T follicular helper cell (primary cell): ENCODE results near the gene PACS1.
"Not testable (repeated sequence)": the region's sequence is repeated elsewhere in the genome, so short reads cannot be mapped to it uniquely, and the experiment has no call there.

ENCODE experiments used
- DNase-seq: peaks from one replicate; pipeline ENCODE4 v3.0.0-alpha.2; 2020; ENCODE audit warnings: low read depth

The PACS1 gene

DNA sequence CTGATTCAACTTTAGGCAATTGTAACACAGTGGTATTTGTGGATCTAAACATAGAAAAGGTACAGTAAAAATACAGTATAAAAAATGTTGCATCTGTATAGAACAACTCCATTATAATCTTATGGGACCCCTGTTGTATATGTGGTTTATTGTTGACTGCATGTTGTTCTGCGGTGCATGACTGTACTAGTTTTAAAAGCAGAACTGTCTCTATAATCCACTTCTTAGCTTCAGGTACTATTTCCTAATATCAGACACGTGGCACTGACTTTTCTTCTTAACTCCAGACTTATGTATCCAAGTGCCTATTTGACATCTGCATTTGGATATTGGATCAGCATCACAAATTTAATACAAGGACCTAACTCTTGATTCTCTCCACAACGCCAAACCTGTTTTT, 41.1 kb downstream of the PACS1 start:
- no peak for DNase-seq

DNA sequence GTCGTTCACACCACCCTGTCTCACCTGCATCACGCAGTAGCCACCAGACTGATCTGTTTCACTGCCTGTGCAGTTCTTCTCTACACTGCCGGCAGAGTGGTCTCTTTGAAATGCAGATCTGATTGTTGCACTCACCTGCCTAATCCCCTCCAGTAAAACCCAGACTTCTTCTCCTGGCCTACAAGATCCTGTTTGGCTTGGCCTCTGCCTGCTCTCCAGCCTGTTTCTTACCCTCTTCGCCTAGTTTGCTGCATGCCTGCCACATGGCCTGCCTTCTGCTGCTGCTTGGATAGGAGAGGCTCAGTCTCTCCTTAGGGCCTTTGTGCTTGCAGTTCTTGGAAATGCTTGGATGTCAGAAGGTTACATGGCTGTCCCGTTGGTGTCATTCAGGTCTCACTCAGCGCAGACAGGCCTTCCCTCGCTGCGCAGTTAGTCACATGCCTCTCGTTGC, 42.0 kb downstream of the PACS1 start:
- no peak for DNase-seq

DNA sequence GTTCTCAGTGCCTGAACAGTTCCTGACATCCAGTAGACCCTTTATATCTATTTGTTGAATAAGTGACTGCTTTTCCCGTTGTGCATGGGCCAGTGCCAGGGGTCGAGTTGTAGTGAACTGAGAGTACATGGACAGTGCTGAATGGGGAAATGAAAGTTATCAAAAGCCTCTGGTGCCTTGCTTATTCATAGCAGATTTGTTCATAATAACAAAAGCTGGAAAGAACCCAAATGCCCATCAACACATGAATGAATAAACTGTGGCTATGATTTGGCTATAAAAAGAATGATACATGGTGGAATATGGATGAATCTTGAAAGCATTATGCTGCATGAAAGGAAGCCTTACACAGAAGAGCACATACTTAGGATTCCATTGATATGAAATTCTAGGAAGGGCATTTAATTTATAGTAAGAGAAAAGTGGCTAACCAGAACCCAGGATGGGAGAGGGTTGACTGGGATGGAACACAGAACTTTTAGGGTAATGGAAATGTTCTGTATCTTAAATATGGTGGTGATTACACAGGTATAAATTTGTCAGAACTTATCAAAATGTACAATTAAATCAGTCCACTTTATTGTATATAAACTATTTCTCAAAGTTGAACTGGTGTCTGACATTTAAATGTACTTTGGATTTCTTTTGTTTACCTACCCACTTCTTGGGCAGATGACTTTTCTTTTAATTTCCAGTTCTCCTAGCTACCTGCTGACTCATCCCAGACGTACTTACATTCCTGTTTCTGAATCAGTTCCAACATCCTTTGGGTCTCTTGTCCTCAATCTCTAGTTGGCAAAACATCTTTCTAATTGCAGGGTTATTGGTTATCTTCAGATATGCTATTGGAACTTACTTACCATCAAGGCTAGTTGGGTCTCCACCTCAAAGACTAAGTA, 42.8 kb downstream of the PACS1 start:
- DNase-seq, result no peak

DNA sequence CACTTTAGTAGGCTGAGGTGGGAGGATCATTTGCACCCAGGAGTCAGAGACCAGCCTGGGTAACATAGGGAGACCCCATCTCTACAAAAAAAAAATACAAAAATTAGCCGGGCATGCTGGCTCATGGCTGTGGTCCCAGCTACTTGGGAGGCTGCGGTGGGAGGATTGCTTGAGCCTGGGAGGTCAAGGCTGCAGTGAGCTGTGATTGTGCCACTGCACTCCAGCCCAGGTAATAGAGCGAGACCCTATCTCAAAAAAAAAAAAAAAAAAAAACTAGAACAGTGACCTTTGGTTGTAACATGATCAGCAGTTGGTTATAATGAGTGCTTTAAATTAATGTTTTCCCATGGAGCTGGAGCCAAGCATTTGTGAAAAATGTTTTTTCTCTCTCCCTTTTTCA, 44.9 kb downstream of the PACS1 start:
- not testable (repeated sequence) for DNase-seq

DNA sequence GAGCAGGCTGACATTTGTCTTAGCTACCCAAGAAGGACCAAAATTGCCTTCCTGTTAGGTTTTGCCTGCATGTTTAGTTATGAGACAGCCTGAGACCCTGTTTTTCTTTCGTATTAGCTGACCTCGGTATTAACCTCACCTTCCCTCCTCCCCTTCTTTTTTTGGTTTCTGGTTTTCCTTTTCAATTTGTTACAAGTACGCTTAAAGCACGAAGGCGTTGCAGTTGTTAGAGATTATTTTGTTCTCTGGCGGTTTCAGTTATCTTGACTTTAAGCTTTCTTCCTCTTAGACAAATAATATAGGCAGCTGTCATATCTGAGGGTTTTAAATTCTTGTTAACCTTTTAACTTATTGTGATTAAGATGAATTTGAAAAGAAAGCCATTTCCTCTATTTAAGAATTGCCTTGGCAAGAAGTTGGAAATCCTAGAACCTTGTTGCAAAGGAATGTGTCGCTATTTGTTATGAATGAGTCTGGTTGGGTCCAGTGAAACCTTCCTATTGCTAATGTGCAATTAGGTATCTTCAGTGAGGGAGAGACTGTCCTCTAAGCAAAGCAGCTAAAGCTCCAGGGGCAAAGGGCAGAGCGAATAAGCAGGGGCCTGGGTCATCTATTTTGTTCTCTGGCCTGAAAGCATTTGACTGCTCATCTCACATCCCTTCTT, 45.7 kb downstream of the PACS1 start:
- no peak for DNase-seq

DNA sequence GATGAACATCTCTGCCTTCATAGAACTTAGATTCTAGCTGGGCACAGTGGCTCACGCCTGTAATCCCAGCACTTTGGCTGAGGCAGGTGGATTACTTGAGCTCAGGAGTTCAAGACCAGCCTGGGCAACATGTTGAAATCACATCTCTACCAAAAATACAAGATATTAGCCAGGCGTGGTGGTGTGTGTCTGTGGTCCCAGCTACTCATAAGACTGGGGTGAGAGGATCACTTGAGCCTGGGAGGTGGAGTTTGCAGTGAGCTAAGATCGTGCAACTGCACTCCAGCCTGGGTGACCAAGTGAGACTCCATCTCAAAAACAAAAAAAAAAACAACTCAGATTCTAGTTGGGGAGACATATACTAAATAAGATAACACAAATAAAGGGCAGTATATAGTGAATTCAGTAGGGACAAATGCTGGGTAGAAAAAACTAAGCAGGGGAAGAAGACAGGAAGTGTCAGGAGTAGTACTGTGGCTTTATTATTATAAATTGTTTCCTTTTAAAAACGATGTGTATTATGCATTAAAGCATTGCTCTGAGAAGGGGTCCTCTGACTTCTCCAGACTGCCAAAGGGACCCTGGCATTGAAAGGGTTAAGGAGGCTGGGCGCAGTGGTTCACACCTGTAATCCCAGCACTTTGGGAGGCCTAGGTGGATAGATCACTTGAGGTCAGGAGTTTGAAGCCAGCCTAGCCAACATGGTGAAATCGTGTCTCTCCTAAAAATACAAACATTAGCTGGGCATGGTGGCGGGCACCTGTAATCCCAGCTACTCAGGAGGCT, 46.7 kb downstream of the PACS1 start:
- DNase-seq, result no peak

DNA sequence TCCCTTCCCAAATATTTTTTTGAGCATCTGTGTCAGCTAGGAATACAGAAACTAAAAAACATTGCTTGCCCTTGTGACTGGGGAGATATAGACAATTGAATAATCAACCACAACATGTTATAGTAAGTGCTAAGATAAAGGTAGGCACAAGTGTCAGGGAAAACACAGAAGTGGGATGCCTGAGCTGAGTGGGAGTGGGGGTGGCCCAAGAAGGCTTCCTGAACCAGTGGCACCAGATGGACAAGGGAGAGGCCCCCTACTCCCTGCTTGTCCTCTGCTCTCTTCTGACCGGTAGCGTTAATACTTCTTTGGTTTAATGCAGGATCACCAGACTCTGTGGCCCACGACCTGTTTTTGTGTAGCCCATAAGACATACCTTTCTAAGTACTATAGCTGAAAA, 48.8 kb downstream of the PACS1 start:
- no peak for DNase-seq

DNA sequence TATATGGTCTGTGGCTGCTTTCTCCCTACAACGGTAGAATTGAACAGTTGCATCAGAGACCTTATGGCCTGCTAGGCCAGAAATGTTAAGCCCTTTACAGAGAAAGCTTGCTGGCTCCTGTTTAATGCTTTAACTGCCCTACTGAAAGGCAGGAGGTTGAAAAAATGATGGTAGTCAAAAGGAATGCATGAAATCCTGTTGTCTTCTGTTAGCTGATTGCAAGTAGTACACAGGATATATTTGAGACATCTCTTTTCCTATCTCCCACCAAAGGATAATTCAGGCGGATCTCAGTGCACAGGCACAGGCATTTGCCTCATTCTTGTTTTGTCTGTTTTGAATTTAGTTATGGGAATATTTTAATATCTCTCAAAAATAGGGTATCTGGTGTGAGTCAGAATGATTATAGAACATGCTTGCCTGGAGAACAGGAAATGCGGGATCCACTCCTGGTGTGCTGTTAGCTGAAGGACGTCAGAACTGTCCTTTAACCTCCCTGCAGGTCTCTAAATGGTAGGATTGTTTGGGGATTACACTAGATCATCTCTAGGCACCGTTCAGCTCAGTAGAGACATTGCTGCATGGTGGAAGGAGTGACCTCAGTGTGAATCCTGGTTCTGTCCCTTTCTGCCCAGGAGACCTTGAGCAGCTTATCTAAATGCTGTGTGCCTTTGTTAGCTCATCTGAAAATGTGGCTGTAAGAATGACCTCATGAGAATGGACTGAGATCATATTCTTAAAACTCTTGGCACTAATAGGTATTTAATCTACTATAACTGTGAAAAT, 49.5 kb downstream of the PACS1 start:
- DNase-seq, result no peak

DNA sequence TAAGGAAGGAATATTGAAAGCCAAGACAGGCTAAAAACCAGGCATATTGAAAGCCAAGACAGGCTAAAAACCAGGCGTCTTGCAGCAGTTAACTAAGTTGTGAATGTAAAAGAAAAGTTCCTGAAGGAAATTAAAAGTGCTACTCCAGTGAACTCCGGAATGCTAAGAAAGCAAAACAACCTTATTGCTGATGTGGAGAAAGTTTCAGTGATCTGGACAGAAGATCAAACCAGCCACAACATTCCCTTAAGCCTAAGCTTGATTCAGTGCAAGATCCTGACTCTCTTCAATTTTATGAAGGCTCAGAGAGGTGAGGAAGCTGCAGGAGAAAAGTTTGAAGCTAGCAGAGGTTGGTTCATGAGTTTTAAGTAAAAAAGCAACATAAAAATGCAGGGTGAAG, 51.4 kb downstream of the PACS1 start:
- no peak for DNase-seq

DNA sequence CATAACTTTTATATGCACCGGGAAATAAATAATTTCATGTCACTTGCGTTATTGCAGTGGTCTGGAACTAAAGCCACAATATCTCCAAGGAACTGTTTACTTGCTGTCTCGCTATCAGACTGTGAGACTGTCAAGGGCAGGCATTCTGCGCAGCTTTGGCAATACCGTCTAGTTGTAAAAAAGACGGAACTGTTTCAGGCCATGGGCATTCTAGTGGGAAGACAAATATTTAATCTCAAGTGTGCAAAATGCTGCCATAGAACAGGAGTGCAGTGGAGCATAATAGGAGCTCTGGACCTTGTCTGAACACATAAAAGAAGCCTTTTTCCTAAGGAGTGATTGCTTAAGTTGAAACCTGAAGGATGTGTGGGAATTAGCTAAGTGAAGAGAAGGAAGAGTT, 53.8 kb downstream of the PACS1 start:
- no peak for DNase-seq

DNA sequence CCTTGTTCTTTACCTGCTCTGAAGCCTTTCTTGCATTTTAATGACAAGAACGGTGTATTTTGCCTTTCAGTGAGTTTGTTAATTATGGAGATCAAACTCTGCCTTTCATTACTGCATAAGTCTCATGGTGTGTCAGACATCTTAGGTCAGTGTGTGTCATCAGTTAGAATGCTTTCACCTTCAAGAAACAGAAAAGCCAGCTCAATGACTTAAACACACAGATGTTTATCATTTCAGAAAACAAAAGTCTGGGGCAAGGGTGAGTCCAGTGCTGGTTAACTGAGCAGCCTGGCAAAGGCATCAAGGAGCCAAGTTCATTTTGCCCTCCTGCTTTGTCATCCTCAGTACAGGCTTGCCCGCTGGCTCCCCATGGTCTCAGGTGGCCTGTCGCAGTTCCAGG, 54.5 kb downstream of the PACS1 start:
- DNase-seq, result no peak

DNA sequence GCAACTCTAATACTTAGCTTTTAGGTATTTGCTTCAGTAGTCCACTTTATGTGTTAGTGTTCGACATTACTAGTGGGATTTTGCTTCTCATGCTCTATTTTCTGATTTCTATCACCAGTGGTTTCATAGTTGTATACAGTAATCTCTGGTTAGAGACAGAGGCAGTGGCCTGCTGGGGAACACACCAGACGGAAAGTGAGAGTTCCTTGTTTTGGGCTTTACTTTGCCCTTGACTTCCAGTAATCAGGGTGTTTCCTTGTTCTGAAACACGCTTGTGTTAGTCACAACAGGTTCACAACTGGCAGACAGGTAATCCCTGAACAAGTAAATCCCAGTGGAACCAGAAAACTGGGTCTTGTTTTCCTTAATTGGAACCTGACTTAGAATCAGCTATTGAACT, 56.0 kb downstream of the PACS1 start:
- DNase-seq, result no peak

DNA sequence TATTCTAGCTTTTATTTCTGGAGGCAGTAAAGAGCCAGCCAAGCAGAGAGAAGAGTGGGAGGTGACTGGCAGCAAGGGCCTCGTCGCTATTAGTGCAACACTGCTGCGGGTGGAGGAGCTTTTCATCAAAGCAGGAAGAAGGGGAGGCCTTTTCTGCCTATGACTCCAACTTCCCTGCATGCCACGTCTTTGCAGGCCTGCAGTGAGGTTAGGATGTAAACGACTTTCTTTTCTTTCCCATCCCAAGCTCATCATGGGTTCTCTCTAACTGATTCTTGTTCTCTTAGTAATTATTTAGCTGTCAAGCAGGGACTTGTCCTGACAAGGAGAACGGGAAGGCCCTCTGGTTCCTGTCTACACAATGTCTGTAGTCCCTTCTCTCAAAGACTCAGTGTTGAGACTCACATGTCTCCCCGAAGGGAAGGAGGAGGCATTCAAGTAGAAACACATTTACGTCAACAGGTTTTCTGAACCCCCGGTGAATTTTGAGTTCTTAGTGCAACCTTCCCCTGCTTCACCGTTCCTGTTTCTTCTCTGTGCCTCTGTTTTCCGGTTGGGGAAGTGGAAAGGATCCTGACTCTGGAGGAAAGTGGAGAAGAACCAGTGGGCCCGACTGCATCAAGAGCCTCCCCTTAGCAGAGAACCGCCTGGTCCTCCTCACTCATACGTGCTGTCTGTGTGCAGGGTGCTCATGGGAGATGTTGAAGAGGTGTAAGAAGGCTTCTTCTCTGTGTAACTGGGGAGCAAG, 56.9 kb downstream of the PACS1 start:
- DNase-seq, result peak; percentile 53

DNA sequence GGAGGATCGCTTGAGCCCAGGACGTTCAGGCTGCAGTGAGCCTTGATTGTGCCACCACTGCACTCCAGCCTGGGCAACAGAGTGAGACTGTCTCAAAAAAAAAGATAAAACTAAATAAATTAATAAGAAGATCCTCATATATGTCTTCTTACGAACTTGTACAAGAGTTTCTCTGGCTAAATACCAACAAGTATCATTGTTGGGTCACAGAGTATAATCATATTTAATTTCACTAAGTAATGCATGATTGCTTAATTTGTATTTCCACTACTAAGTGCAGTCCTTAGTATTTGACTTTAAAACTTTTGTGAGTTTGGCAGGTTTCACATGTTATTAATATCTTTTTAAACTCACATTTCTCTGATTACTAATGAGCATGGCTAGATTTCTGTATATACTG, 60.9 kb downstream of the PACS1 start:
- DNase-seq, result no peak

DNA sequence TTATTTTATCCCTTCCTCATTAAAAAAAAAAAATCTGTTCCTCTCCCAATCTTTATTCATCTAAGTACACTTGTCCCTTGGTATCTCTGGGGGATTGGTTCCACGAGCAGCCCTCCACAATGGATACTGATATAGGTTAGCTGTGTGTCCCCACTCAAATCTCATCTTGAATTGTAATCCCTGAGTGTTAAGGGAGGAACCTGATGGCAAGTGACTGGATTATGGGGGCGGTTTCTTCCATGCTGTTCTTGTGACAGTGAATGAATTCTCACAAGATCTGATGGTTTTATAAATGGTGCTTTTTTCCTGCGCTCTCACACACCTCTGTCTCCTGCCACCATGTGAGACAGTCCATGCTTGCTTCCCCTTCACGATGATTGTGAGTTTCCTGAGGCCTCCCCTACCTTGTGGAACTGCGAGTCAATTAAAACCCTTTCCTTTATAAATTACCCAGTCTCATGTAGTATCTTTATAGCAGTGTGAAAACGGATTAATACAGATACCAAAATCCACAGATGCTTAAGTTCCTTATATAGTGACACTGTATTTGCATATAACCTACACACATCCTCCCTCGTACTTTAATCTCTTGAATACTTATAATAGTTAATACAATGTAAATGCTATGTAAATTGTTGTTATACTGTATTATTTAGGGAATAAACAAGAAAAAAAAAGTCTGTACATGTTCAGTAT, 62.0 kb downstream of the PACS1 start:
- DNase-seq, result no peak

DNA sequence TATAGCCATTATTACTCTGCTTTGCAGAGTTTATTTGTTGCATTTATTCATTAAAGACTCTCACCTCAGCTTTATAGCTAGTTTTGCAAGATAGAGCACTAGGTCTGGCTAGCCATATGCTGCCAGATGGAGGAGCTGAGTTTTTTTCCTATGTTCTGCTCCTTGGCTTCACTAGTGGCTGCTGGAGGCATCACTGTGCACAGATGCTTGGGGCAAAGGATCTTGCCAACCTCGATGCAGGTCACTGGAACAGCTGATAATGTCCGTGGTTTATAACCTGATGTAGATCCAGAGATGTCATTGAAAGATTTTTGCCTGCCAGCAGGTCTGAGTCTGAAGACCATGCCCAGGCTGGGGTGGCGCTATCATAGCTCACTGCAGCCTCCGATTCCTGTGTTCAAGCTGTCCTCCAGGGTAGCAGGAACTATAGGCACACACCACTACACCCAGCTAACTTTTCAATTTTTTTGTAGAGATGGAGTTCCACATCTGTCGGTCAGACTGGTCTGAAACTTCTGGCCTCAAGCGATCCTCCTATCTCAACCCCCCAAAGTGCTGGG, 63.2 kb downstream of the PACS1 start:
- no peak for DNase-seq

DNA sequence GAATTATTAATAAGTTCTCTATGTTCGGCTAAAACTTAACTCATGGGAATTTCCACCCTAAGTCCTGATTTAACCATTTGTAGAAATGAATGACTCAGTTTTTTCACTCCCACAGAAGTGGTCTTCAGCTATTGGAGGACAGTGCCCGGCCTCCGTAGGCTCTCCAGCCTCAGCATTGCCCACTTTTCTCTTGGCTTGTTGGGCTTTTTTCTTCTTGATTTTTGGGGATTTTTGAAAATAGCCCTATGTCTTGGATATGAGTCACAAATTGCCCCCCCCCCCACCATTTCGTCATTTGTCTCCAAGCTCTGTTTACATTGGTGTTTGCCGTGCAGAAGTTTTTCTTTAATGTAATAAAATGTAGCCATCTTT, 66.7 kb downstream of the PACS1 start:
- DNase-seq, result no peak

DNA sequence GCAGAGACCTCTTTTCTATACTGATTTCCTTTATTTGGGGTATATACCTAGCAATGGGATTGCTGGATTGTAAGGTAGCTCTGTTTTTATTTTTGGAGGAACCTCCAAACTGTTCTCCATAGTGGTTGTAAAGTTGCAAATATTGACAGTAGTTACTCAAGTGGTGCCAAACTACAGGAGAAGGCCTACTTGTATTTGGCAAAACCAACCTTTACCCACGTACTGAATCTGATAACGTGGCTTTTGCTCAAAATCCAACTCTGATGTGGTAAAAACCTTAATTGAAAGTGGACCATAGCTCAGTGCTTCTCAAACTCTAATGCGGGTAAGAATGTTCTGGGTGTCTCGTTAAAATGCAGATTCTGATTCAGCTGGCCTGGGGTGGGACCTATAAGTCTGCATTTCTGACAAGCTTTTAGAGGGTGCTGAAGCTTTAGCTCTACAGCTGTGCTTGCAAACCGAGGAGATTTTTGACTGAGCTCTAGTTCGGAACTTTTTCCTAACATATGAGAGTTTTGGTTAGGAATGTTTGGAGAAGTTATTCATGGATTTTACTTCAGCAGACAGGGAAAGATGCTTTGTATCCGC, 69.8 kb downstream of the PACS1 start:
- no peak for DNase-seq

DNA sequence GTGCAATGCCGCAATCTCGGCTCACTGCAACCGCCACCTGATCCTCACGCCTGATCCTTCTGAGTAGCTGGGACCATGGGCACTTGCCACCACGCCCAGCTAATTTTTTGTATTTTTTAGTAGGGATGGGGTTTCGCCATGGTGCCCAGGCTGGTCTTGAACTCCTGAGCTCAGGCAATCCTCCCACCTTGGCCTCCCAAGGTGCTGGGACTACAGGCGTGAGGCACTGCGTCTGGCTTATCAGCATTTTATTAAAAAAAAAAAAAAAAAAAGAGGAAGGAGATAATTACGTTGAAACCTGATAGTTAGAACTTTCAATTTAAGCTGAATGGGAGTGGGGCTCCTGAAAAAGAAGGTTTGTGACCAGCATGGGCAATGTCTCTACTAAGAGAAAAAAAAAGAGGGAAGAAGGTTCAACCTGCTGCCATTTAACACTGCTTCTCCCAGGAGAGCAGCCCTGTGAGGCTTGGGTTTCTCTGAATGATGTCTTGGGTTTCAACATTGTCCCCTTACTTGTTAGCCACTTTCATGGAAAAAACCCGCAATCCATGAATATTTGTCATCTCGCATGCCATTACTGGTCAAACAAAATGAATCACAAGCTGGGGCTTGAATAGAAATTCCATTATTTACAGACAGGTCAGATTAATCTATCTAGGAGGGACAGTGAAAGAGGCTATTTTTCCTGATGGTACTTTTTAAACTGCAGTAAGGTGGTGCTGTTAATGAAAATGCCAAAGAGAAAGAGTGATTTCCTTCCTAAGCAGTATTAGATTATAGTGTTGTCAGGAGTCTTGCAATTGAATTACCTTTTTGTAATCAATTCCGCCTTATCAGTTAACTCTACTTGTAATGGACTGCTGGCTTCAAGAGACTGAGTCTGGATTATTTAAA, 72.5 kb downstream of the PACS1 start:
- DNase-seq, result no peak
